Pancreas (tissue), 10 donors: ENCODE data around the gene LUC7L3. TPM values are rescaled to one million over a fixed set of nuclear protein-coding genes. Genes with fewer than 3 reads are reported as not detected.

Experiments
- ATAC-seq, 4 donors: fragments of 200-7000 bp; cut with Tn5 transposase; one replicate each; pipeline versions ENCODE4 v1.8.0 to v1.9.1; 2020; ENCODE audit warnings: mild to moderate bottlenecking in 4 of 4, moderate library complexity in 4 of 4
- DNase-seq, 6 donors: peaks; one replicate each; pipeline ENCODE4 v3.0.0-alpha.2; 2020
- FAIRE-seq: peaks from 2 replicates; lab custom pipeline; 2012; peaks lifted over from hg19 to GRCh38; lab: Jason Lieb, UNC
- H3K27ac ChIP-seq, 4 donors: fragments of 200-600 bp; sonication (generic); 1 replicate in 3 of 4; 2 replicates in 1 of 4; pipeline versions ENCODE4 v1.5.0 to v1.8.0; 2020
- H3K27me3 ChIP-seq, 4 donors: fragments of 200-600 bp; one replicate each; pipeline ENCODE4 v1.8.0; 2021
- H3K36me3 ChIP-seq, 3 donors: fragments of 200-600 bp; sonication (generic) in 1 of 3; one replicate each; pipeline versions ENCODE4 v1.5.0 to v1.8.0; 2020 to 2021
- H3K4me1 ChIP-seq, 3 donors: fragments of 200-600 bp; one replicate each; pipeline ENCODE4 v1.8.0; 2021
- H3K4me3 ChIP-seq, 4 donors: fragments of 200-600 bp; sonication (generic) in 2 of 4; one replicate each; pipeline versions ENCODE4 v1.5.0 to v1.8.0; 2020 to 2021
- H3K9me3 ChIP-seq, 4 donors: fragments of 200-600 bp; one replicate each; pipeline ENCODE4 v1.8.0; 2021
- CTCF ChIP-seq, 4 donors: fragments of 200-600 bp; sonication (generic) in 3 of 4; IDR thresholded peaks; one replicate each; pipeline versions ENCODE4 v1.5.0 to v1.8.0; 2021; ENCODE audit warnings: antibody characterized with exemption in 4 of 4
- WGBS, 2 donors: extraction: QIAGEN DNeasy Blood & Tissue Kit; methylation state at CpG; one replicate each; pipeline ENCODE4 v1.1.7; 2013; 5-methylcytosine and 5-hydroxymethylcytosine counted together
- intact Hi-C, 3 donors: fragments of 100-400 bp; cut with DNase I; formaldehyde crosslinking; loops; one replicate each; pipeline versions ENCODE4 v1.11.1 to v1.14.2; 2022
- polyA plus RNA-seq, 2 donors: library from polyadenylated mRNA; stranded (reverse); fragments of 200-250 nt; gene quantifications; one replicate each; pipeline ENCODE4 v1.2.3, GENCODE V29; 2013
- total RNA-seq, 6 donors: library from RNA; stranded (reverse); fragmentation: NEBNext Ultra II Directional in 4 of 6; extraction: Animal tissue kit (Norgen Biotek cat#: 25700) in 4 of 6; gene quantifications; one replicate each; pipeline versions ENCODE4 v1.2.1 to v1.2.4, GENCODE V29; 2021 to 2023
- donor health status: healthy with polysubstance abuse.
- donor health status: DM: no; HTN: no; CAD: no; lungs with moderate emphysema.
- donor health status: DM: no; HTN: no; CAD: no.
- donor health status: control.
- donor health status: control.
- donor health status: Bipolar disorder and iron deficiency.
- donor health status: DM: yes; HTN: yes; CAD: no.
- donor health status: DM: no; HTN: no; CAD: no.
- donor health status: DM: no; HTN: no; CAD: no.
- donor health status: DM: yes; HTN: yes; CAD: no.

The LUC7L3 gene
- total RNA-seq (10 to 100 TPM; 42.7 to 88.1 (median 59.3) TPM), polyA plus RNA-seq (100 to 1,000 TPM in 1 of 2 donors, 10 to 100 TPM in 1; 87.4 to 210 TPM)

GRCh38 chr17:50719144-50719923, at the start of gene LUC7L3:
LUC7L3 (plus strand) TSS chr17:50719603; CDS start chr17:50719733, 130 bp downstream.
- no peaks in the 10 kb centered on the region for H3K9me3 ChIP-seq

DNA sequence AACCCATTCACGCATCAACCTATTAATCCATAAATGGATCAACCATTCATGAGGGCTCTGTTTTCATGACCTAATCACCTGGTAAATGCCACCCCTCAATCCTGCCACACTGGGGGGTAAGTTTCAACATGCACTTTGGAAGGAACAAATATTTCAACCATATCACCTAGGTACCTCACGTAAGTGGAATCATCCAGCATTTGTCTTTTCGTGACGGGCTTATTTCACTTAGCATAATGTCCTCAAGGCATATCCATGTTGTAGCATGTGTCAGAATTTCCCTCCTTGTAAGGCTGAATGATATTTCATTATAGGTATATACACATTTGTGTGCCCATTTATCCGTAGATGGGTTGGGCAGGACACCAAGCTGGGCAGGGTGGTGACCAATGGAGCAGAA, 47.3 kb upstream of the LUC7L3 start:
- DNase-seq = no peak
- Histone ChIP-seq H3K36me3 (peaks cover 0 to 3% (median under 1%) of the 10 kb centered on the region in 3 donors), H3K9me3 (no peaks in the 10 kb centered on the region), H3K4me3 (no peak overlapping the region), H3K4me1 (peaks cover 10 to 14% (median 11%) of the 10 kb centered on the region in 3 donors), H3K27me3 (no peaks in the 10 kb centered on the region), H3K27ac (no peak overlapping the region)
- 94% methylated on average over 5 of the region's 5 CpGs for WGBS, 2 donors
- TF ChIP-seq CTCF (IDR thresholded peaks at IDR 0.05) = no peak
- no peak for ATAC-seq
- intact Hi-C loops = no loop called here
- no peak for FAIRE-seq

More at GRCh38 chr17:50719144-50719923, at the start of gene LUC7L3:
- ATAC-seq (peak; percentile 95 to 98 (median 97)), DNase-seq (peak; percentile 92 to 98 (median 94)), FAIRE-seq (no peak)
- no peaks in the 10 kb centered on the region for H3K36me3 ChIP-seq
- H3K27ac ChIP-seq = peak within 1 kb of the TSS; percentile 85 to 99 (median 97)
- H3K4me1 ChIP-seq = peaks cover 6 to 28% (median 15%) of the 10 kb centered on the region in 3 donors
- peak within 1 kb of the TSS; percentile 64 to 89 (median 82) for H3K4me3 ChIP-seq
- intact Hi-C loops = no loop called here
- WGBS, 2 donors = 1 to 2% methylated on average over 71 to 76 of the region's 76 CpGs
- TF ChIP-seq CTCF (IDR thresholded peaks at IDR 0.05) = no peak
- no peaks in the 10 kb centered on the region for H3K27me3 ChIP-seq

GRCh38 chr17:50672831-50673551, 46.4 kb upstream of the LUC7L3 start:
- intact Hi-C loops = no loop called here
- no peak for FAIRE-seq
- peaks cover 0 to 4% (median 3%) of the 10 kb centered on the region in 3 donors for H3K36me3 ChIP-seq
- H3K27ac ChIP-seq = no peak overlapping the region
- peak; percentile 29 to 76 (median 40) for ATAC-seq
- H3K9me3 ChIP-seq = no peaks in the 10 kb centered on the region
- peaks cover 10 to 14% (median 11%) of the 10 kb centered on the region in 3 donors for H3K4me1 ChIP-seq
- TF ChIP-seq CTCF (IDR thresholded peaks at IDR 0.05) = no peak
- 86 to 90% methylated on average over 20 of the region's 20 CpGs for WGBS, 2 donors
- H3K27me3 ChIP-seq = no peaks in the 10 kb centered on the region
- DNase-seq = peak in 4 of 6 donors; percentile 45 to 88 (median 62)
- no peak overlapping the region for H3K4me3 ChIP-seq

GRCh38 chr17:50675190-50675589, 44.2 kb upstream of the LUC7L3 start:
- Histone ChIP-seq H3K36me3 (peaks cover 0 to 11% (median 3%) of the 10 kb centered on the region in 3 donors), H3K4me1 (peaks cover 10 to 14% (median 11%) of the 10 kb centered on the region in 3 donors), H3K27me3 (no peaks in the 10 kb centered on the region), H3K27ac (peak overlapping the region in 2 of 4 donors; percentile 22 to 63), H3K9me3 (no peaks in the 10 kb centered on the region), H3K4me3 (no peak overlapping the region)
- DNase-seq (no peak), ATAC-seq (peak in 2 of 4 donors; percentile 1 to 2), FAIRE-seq (no peak)
- no peak for TF ChIP-seq CTCF (IDR thresholded peaks at IDR 0.05)
- intact Hi-C loops = no loop called here
- 90 to 94% methylated on average over 3 of the region's 3 CpGs for WGBS, 2 donors
